ENCODE measurements around the gene PCNX1.

The PCNX1 gene

DNA sequence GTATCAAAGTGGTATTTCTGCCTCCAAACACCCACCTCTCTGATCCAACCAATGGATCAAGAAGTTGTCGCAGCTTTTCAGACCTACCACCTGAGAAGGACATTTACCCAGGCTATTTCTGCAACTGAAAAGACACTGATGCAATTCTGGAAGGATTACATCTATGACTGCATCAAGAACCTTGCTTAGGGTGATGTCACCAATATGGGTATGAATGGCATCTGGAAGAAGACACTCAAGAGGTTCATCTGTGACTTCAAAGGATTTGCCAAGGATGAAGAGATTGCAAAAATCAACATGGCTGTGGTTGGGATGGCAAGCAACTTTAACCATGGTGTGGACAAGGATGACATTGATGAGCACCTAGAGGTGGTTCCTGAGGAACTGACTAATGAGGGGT lies 154.2 kb downstream of the PCNX1 start:
- TF ChIP-seq ZNF221 (tag by site-specific recombination; IDR thresholded peaks at IDR 0.05; ENCODE audit: borderline replicate concordance) (no peak), ATF2 (tag by site-specific recombination; IDR thresholded peaks at IDR 0.05; ENCODE audit: low read depth) (peak; percentile 26; the same call in 1 of the 2 replicates)
- POLR2A ChIA-PET = no interaction called here
- no peaks in the 10 kb centered on the region for H3K4me1 ChIP-seq (ENCODE audit: control insufficient read depth, insufficient read depth, low read length)
- no peaks in the 10 kb centered on the region for H3K9me3 ChIP-seq (ENCODE audit: control insufficient read depth, insufficient read depth, low read depth, low read length)
- peaks cover 19 to 77% of the 10 kb centered on the region in 2 experiments for H3K36me3 ChIP-seq (ENCODE audit: control insufficient read depth in 2 of 2, insufficient read depth in 1 of 2, low read length in 2 of 2)
- H3K27ac ChIP-seq (ENCODE audit: extremely low read depth, low read depth, low read length) = no peak overlapping the region
- CTCF ChIA-PET = interaction anchor here (1.1 to 1.3 kb wide), 2 partner anchors 11 kb away, joined by 3 to 6 read pairs; no protein-coding TSS in a partner anchor
- H3K4me3 ChIP-seq (ENCODE audit: low read depth, low read length) = no peak overlapping the region

DNA sequence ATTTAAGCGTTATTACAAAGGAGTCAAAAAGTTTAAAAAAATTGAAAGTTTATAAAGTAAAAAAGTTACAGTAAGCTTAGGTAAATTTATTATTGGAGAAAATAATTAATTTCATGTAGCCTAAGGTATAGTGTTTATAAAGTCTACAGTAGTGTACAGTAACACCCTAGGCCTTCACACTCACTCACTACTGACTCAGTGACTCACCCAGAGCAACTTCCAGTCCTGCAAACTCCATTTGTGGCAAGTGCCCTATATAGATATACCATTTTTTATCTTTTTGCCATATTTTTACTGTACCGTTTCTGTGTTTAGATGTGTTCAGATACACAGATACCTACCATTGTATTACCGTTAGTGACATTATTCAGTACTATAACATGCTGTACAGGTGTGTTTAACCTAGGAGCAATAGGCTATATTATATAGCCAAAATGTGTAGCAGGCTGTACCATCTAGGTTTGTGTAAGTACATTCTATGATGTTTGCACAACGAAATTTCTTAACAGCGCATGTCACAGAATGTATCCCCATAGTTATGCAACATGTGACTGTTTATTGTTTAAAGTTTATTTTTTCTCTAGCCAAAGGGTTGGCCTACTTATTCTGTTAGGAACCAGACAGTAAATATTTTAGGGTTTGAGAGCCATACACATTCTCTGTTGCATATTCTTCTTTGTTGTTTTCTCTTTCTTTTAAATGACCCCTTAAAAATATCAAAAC lies 155.5 kb downstream of the PCNX1 start:
- H3K4me3 ChIP-seq (ENCODE audit: low read depth, low read length) = no peak overlapping the region
- H3K9me3 ChIP-seq (ENCODE audit: control insufficient read depth, insufficient read depth, low read depth, low read length) = no peaks in the 10 kb centered on the region
- ChIA-PET CTCF (interaction anchor here (0.6 to 1.1 kb wide), 3 partner anchors 10 to 39 kb away, joined by 3 to 6 read pairs (median 4); no protein-coding TSS in a partner anchor), POLR2A (no interaction called here)
- TF ChIP-seq ZNF324 (tag by site-specific recombination; IDR thresholded peaks at IDR 0.05) (no peak), RBAK (tag by site-specific recombination; IDR thresholded peaks at IDR 0.05) (no peak), KLF9 (tag by site-specific recombination; IDR thresholded peaks at IDR 0.05; ENCODE audit: low read depth) (no peak), ZNF660 (tag by site-specific recombination; IDR thresholded peaks at IDR 0.05) (no peak), ZNF624 (tag by site-specific recombination; IDR thresholded peaks at IDR 0.05) (no peak), ZNF561 (tag by site-specific recombination; IDR thresholded peaks at IDR 0.05; ENCODE audit: borderline replicate concordance) (no peak), ZNF558 (tag by site-specific recombination; IDR thresholded peaks at IDR 0.05) (no peak), ZNF174 (tag by site-specific recombination; IDR thresholded peaks at IDR 0.05) (no peak), ZNF423 (tag by site-specific recombination; IDR thresholded peaks at IDR 0.05) (no peak), ZNF121 (tag by site-specific recombination; IDR thresholded peaks at IDR 0.05) (no peak), TCF7L2 (IDR thresholded peaks at IDR 0.05; ENCODE audit: borderline replicate concordance, low read depth, low read length) (no peak), ZNF830 (tag by site-specific recombination; IDR thresholded peaks at IDR 0.05; ENCODE audit: low read depth) (no peak), ZNF544 (tag by site-specific recombination; IDR thresholded peaks at IDR 0.05) (no peak), ZNF266 (tag by site-specific recombination; IDR thresholded peaks at IDR 0.05; ENCODE audit: low read depth) (no peak), ZNF555 (tag by site-specific recombination; conservative IDR thresholded peaks at IDR 0.05) (no peak), ZNF776 (tag by site-specific recombination; IDR thresholded peaks at IDR 0.05; ENCODE audit: borderline replicate concordance) (no peak)
- TF ChIP-seq, protein P1, sequence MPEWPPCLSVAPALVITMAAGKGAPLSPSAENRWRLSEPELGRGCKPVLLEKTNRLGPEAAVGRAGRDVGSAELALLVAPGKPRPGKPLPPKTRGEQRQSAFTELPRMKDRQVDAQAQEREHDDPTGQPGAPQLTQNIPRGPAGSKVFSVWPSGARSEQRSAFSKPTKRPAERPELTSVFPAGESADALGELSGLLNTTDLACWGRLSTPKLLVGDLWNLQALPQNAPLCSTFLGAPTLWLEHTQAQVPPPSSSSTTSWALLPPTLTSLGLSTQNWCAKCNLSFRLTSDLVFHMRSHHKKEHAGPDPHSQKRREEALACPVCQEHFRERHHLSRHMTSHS (tag by site-specific recombination; IDR thresholded peaks at IDR 0.05) = no peak
- TF ChIP-seq, protein P2, sequence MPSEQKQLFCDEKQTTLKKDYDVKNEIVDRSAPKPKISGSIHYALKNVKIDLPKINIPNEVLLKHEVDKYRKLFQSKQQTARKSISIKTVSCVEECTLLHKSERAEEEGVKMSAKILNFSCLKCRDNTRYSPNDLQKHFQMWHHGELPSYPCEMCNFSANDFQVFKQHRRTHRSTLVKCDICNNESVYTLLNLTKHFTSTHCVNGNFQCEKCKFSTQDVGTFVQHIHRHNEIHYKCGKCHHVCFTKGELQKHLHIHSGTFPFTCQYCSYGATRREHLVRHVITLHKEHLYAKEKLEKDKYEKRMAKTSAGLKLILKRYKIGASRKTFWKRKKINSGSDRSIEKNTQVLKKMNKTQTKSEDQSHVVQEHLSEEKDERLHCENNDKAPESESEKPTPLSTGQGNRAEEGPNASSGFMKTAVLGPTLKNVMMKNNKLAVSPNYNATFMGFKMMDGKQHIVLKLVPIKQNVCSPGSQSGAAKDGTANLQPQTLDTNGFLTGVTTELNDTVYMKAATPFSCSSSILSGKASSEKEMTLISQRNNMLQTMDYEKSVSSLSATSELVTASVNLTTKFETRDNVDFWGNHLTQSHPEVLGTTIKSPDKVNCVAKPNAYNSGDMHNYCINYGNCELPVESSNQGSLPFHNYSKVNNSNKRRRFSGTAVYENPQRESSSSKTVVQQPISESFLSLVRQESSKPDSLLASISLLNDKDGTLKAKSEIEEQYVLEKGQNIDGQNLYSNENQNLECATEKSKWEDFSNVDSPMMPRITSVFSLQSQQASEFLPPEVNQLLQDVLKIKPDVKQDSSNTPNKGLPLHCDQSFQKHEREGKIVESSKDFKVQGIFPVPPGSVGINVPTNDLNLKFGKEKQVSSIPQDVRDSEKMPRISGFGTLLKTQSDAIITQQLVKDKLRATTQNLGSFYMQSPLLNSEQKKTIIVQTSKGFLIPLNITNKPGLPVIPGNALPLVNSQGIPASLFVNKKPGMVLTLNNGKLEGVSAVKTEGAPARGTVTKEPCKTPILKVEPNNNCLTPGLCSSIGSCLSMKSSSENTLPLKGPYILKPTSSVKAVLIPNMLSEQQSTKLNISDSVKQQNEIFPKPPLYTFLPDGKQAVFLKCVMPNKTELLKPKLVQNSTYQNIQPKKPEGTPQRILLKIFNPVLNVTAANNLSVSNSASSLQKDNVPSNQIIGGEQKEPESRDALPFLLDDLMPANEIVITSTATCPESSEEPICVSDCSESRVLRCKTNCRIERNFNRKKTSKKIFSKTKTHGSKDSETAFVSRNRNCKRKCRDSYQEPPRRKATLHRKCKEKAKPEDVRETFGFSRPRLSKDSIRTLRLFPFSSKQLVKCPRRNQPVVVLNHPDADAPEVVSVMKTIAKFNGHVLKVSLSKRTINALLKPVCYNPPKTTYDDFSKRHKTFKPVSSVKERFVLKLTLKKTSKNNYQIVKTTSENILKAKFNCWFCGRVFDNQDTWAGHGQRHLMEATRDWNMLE (tag by site-specific recombination; conservative IDR thresholded peaks at IDR 0.05; ENCODE audit: low read depth) = no peak
- TF ChIP-seq, protein P3, sequence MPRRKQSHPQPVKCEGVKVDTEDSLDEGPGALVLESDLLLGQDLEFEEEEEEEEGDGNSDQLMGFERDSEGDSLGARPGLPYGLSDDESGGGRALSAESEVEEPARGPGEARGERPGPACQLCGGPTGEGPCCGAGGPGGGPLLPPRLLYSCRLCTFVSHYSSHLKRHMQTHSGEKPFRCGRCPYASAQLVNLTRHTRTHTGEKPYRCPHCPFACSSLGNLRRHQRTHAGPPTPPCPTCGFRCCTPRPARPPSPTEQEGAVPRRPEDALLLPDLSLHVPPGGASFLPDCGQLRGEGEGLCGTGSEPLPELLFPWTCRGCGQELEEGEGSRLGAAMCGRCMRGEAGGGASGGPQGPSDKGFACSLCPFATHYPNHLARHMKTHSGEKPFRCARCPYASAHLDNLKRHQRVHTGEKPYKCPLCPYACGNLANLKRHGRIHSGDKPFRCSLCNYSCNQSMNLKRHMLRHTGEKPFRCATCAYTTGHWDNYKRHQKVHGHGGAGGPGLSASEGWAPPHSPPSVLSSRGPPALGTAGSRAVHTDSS (tag by site-specific recombination; IDR thresholded peaks at IDR 0.05) = no peak
- TF ChIP-seq, protein P4, sequence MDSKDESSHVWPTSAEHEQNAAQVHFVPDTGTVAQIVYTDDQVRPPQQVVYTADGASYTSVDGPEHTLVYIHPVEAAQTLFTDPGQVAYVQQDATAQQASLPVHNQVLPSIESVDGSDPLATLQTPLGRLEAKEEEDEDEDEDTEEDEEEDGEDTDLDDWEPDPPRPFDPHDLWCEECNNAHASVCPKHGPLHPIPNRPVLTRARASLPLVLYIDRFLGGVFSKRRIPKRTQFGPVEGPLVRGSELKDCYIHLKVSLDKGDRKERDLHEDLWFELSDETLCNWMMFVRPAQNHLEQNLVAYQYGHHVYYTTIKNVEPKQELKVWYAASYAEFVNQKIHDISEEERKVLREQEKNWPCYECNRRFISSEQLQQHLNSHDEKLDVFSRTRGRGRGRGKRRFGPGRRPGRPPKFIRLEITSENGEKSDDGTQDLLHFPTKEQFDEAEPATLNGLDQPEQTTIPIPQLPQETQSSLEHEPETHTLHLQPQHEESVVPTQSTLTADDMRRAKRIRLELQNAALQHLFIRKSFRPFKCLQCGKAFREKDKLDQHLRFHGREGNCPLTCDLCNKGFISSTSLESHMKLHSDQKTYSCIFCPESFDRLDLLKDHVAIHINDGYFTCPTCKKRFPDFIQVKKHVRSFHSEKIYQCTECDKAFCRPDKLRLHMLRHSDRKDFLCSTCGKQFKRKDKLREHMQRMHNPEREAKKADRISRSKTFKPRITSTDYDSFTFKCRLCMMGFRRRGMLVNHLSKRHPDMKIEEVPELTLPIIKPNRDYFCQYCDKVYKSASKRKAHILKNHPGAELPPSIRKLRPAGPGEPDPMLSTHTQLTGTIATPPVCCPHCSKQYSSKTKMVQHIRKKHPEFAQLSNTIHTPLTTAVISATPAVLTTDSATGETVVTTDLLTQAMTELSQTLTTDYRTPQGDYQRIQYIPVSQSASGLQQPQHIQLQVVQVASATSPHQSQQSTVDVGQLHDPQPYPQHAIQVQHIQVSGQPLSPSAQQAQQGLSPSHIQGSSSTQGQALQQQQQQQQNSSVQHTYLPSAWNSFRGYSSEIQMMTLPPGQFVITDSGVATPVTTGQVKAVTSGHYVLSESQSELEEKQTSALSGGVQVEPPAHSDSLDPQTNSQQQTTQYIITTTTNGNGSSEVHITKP (tag by site-specific recombination; IDR thresholded peaks at IDR 0.05) = no peak
- no peaks in the 10 kb centered on the region for H3K4me1 ChIP-seq (ENCODE audit: control insufficient read depth, insufficient read depth, low read length)
- peaks cover 14 to 66% of the 10 kb centered on the region in 2 experiments for H3K36me3 ChIP-seq (ENCODE audit: control insufficient read depth in 2 of 2, insufficient read depth in 1 of 2, low read length in 2 of 2)
- H3K27ac ChIP-seq (ENCODE audit: extremely low read depth, low read depth, low read length) = no peak overlapping the region

Data from HEK293 (cell line).